Mesothelial cell of epicardium (in vitro differentiated cells): ENCODE data around the gene MLXIP. TPM values are rescaled to one million over a fixed set of nuclear protein-coding genes. Genes with fewer than 3 reads are reported as not detected.

ENCODE experiments used
- DNase-seq, 2 experiments: peaks; one replicate each; pipeline ENCODE4 v3.0.0; 2021; ENCODE audit warnings: low spot score in 2 of 2; ENCODE audit not compliant: unreplicated experiment in 2 of 2
- H3K27ac Mint-ChIP-seq: 2 replicates; pipeline ENCODE4 v1.8.0; 2021; ENCODE audit warnings: mixed read lengths
- H3K27me3 Mint-ChIP-seq: 2 replicates; pipeline ENCODE4 v1.8.0; 2021; ENCODE audit warnings: low read depth, mixed read lengths
- H3K36me3 Mint-ChIP-seq: 2 replicates; pipeline ENCODE4 v1.8.0; 2021; ENCODE audit warnings: mixed read lengths
- H3K4me1 Mint-ChIP-seq: 2 replicates; pipeline ENCODE4 v1.8.0; 2021; ENCODE audit warnings: mixed read lengths
- H3K4me3 Mint-ChIP-seq: 2 replicates; pipeline ENCODE4 v1.8.0; 2021; ENCODE audit warnings: mild to moderate bottlenecking, moderate library complexity, mixed read lengths
- H3K9me3 Mint-ChIP-seq: 2 replicates; pipeline ENCODE4 v1.8.0; 2021; ENCODE audit warnings: mixed read lengths
- total RNA-seq: library from RNA; stranded (reverse); gene quantifications from 3 replicates; pipeline ENCODE4 v1.2.1, GENCODE V29; 2021
- TF ChIP-seq, protein P1 (sequence below): fragments of 200-600 bp; sonication (generic); IDR thresholded peaks from one replicate; pipeline ENCODE4 v1.5.0; 2021; ENCODE audit warnings: antibody characterized with exemption; ENCODE audit not compliant: unreplicated experiment

Gene MLXIP
- total RNA-seq, 1 donor from 2014 or later, result 65.3 TPM

DNA sequence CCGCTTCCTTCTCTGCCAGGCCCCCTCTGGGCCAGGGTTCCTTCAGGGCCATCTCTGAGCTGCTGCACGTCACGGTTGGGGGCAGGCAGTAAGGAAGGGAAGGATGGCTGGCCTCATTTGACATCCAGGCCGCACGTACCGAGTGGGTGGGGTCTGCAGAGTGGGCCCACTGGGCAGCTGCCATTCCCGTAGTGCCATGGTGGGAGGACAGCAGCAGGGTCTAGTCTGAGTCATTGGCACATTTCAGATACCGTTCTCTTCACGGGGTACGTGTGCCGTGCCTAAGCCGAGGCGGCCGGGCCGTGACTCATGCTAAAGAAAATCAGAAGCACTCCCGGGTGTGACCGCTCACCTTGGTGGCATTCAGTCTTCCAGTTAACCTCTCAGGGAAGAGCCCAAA, 51.6 kb downstream of the MLXIP start:
- no peaks in the 10 kb centered on the region for H3K4me1 Mint-ChIP-seq
- no peak for DNase-seq
- no peak overlapping the region for H3K4me3 Mint-ChIP-seq
- H3K9me3 Mint-ChIP-seq, result no peaks in the 10 kb centered on the region
- TF ChIP-seq, protein P1, sequence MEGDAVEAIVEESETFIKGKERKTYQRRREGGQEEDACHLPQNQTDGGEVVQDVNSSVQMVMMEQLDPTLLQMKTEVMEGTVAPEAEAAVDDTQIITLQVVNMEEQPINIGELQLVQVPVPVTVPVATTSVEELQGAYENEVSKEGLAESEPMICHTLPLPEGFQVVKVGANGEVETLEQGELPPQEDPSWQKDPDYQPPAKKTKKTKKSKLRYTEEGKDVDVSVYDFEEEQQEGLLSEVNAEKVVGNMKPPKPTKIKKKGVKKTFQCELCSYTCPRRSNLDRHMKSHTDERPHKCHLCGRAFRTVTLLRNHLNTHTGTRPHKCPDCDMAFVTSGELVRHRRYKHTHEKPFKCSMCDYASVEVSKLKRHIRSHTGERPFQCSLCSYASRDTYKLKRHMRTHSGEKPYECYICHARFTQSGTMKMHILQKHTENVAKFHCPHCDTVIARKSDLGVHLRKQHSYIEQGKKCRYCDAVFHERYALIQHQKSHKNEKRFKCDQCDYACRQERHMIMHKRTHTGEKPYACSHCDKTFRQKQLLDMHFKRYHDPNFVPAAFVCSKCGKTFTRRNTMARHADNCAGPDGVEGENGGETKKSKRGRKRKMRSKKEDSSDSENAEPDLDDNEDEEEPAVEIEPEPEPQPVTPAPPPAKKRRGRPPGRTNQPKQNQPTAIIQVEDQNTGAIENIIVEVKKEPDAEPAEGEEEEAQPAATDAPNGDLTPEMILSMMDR, result no peak
- no peak overlapping the region for H3K27ac Mint-ChIP-seq
- H3K27me3 Mint-ChIP-seq, result no peaks in the 10 kb centered on the region
- H3K36me3 Mint-ChIP-seq, result peaks cover 17% of the 10 kb centered on the region

DNA sequence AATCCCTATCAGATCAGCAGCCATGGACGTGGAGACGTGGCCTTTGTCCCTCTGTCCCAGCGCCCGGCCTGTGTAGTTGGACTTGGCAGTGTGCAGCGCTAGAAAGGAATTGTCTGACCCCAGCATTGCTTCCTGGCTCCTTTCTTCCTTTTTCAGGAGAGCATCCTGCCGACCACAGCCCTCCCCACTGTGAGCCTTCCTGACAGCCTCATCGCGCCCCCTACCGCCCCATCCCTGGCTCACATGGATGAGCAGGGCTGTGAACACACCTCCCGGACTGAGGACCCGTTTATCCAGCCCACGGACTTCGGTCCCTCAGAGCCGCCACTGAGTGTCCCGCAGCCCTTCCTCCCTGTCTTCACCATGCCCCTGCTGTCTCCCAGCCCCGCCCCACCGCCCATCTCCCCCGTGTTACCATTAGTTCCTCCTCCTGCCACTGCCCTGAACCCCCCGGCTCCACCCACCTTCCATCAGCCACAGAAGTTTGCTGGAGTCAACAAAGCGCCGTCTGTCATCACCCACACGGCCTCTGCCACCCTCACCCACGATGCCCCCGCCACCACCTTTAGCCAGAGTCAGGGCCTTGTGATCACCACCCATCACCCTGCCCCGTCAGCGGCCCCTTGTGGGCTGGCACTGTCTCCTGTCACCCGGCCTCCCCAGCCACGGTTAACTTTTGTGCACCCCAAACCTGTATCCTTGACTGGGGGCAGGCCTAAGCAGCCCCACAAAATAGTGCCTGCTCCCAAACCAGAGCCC, 54.8 kb downstream of the MLXIP start:
- H3K4me1 Mint-ChIP-seq, result no peaks in the 10 kb centered on the region
- no peak overlapping the region for H3K27ac Mint-ChIP-seq
- H3K4me3 Mint-ChIP-seq, result no peak overlapping the region

DNA sequence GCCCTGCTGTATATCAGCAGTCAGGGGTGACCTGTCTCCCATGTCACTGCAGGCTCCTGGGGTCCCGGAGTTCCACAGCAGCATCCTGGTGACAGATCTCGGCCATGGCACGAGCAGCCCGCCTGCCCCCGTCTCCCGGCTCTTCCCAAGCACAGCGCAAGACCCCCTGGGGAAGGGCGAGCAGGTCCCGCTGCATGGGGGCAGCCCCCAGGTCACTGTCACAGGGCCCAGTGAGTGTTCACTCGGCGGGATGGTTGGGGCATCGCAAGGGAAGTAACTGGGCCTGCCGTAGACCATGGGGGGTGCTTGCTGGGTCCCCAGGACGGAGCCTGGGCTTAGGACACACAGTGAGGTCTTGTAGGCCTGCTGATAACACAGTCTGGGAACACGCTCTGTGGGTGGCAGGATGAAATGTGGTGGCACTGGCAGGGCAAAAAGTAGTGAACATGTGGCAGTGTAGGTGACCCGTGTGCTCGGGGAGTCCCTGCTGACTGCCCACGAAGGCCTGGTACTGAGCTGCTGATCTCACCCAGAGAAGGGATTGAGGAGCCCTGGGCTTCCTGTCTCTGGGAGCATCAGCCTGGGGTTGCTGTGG, 57.0 kb downstream of the MLXIP start:
- DNase-seq, result no peak
- Mint-ChIP-seq H3K27ac (no peak overlapping the region), H3K9me3 (no peaks in the 10 kb centered on the region), H3K4me3 (no peak overlapping the region), H3K4me1 (no peaks in the 10 kb centered on the region), H3K36me3 (peaks cover 18% of the 10 kb centered on the region), H3K27me3 (no peaks in the 10 kb centered on the region)
- TF ChIP-seq, protein P1, result no peak

More for the DNA sequence above, 54.8 kb downstream of the MLXIP start:
- Mint-ChIP-seq H3K9me3 (no peaks in the 10 kb centered on the region), H3K36me3 (peaks cover 15% of the 10 kb centered on the region), H3K27me3 (no peaks in the 10 kb centered on the region)
- TF ChIP-seq, protein P1, result no peak
- DNase-seq, result no peak

DNA sequence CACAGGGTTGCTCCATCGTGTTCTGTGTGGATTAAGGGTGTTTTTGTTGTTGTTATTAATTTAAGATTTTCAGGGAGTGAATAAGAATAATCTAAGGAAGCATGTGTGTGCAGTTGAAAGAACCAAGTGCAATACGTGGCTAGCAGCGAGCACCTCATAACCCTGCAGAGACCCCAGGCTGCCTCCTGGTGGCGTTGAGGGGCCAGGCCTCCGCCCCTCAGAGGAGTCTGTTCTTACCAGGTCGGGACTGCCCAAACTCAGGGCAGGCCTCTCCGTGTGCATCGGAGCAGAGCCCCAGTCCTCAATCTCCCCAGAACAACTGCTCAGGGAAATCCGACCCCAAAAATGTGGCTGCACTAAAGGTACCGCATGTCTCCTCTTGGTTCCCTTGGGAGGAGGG, 58.7 kb downstream of the MLXIP start:
- no peak for DNase-seq

DNA sequence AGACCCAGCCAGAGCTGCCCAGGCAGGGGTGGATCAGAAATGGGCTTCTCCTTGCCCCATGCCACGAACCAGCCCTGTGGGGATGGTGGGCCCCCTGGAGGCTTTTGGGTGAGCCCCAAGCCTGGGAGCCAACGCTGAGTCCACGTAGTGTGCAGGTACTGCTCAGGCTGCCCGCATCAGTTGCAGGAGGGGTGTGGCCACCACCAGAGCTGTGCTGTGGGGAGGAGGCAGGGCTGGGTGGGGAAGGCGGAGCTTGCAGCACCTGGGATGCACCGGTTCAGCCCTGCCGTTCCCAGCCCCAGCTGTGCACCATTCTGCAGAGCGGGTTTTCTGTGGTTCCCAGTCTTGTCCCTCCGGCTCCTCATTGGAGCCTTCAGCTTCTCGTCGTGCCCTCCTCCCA, 59.1 kb downstream of the MLXIP start:
- Mint-ChIP-seq H3K27ac (no peak overlapping the region), H3K36me3 (peaks cover 29% of the 10 kb centered on the region)
- no peak for DNase-seq

More for the DNA sequence above, 58.7 kb downstream of the MLXIP start:
- TF ChIP-seq, protein P1, result no peak
- Mint-ChIP-seq H3K27me3 (no peaks in the 10 kb centered on the region), H3K4me1 (no peaks in the 10 kb centered on the region), H3K9me3 (no peaks in the 10 kb centered on the region), H3K36me3 (peaks cover 25% of the 10 kb centered on the region), H3K27ac (no peak overlapping the region), H3K4me3 (no peak overlapping the region)

More for the DNA sequence above, 59.1 kb downstream of the MLXIP start:
- Mint-ChIP-seq H3K9me3 (no peaks in the 10 kb centered on the region), H3K27me3 (no peaks in the 10 kb centered on the region), H3K4me1 (no peaks in the 10 kb centered on the region), H3K4me3 (no peak overlapping the region)
- TF ChIP-seq, protein P1, result no peak
